Medulla oblongata (tissue), 1 donor: ENCODE data around the gene NPC1.

Experiments used
- DNase-seq: peaks from one replicate; pipeline ENCODE4 v3.0.0-alpha.2; 2015; ENCODE audit errors: extremely low spot score

The NPC1 gene

DNA sequence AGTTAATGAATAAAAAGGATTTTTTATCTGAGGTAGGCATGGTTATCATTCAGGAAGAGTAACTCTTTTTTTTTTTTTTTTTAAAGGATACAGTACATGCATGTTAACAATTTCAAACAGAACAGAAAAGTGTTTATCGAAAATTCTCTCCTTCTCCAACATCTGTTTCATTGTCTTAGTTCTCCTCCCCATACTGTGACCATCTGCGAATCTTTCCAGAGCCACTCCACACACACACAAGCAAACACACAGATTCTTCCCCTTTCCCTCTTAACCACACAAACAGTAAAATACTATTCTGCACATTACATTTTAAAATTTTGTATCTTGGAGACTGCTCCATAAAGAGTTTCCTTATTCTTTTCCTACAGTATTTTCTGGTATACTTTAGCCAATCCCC lies 38.0 kb downstream of the NPC1 start:
- DNase-seq: no peak

DNA sequence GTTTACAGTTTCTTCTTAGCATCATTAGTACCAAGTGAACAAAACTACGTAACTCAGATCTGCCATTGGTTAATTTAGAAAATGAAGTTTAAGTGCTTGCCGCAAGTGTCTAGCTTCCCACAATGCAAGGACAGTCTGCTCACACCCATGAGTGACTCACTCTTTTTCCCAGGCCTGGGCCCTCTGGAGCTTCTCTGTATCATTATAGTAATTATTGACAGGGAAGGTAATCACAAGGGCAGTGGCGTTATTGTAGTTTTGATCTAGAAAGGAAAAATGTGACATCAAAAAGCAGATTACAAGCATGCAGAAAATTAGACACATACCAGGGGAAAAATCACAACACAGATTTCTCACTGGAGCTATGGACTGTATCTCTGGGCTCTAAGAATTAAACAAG lies 38.5 kb downstream of the NPC1 start:
- DNase-seq: no peak

DNA sequence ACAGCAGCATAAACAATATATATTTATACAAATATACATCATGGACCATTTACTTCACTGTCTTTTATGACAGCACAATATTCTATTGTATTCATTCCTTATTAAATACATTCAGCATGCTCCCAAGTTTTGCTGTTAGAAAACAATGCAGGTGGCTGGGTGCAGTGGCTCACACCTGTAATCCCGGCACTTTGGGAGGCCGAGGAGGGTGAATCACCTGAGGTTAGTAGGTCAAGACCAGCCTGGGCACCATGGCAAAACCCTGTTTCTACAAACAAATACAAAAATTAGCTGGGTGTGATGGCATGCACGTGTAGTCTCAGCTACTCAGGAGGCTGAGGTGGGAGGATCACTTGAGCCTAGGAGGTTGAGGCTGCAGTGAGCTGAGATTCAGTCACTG lies 39.0 kb downstream of the NPC1 start:
- DNase-seq: no peak

DNA sequence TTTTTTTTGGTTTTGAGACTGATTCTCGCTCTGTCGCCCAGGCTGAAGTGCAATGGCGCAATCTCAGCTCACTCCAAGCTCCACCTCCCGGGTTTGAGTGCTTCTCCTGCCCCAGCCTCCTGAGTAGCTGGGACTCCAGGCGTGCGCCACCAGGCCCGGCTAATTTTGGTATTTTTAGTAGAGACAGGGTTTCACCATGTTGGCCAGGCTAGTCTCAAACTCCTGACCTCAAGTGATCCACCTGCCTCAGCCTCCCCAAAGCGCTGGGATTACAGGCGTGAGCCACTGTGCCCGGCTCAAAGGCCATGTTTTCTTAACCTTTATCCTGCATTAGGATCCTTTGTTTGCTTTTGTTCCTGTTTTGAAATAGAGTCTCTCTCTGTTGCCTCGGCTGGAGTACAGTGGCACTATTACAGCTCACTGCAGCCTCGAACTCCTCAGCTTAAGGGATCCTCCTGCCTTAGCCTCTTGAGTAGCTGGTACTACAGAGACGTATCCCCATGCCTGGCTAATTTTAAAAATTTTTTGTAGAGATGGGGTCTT lies 41.0 kb downstream of the NPC1 start:
- DNase-seq: no peak

DNA sequence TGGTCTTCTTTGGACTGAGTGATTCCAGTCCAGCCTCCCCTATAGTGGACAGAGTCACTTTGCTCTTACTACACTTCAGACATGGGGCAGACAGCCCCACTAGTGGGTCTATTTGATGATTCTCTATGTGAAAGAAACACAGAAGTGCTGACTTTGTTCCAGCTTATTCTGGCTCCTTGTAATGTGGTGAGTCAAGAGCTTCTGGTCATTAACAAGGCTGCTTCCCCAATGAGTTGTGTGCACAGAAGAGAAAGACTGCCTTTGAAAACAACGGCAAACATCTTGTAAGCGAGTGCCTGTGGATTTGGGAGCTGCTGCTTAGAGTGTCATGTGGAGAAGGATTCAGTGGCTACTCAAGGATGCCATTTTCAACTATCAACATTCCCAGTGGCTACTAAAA lies 43.8 kb downstream of the NPC1 start:
- peak; percentile 46 for DNase-seq

DNA sequence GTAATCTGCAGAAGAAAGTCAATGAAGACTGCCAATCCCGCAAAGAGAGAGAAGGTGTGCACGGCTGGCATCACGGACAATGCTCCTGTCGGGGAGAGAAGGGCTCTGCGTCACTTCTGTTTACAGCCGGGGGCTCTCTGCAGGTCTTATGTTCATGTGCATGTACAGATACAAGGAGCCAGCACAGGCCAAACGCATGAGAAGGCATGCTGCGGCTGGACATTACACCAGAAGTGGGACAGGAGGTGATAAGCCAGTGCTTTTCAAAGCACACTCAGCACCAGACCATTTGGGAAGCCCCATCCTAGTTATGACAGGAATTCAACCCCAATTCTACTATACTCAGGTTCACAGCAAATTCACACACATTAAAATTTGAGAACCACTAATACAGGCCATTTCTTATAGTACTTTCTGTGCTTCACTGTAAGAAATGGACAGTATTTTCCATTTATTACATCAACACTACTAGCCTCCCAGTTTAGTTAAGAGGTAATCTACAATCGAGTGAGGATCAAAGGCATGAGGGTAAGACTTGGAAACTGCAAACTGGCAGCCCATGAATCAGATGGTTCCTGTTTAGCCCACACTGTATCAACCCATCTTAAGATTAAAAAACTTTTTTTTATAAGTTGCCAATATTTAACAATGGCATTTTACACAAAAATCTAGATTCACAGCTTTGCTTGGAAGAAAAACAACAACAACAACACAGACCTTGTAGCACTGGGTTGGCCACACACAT lies 44.8 kb downstream of the NPC1 start:
- no peak for DNase-seq

DNA sequence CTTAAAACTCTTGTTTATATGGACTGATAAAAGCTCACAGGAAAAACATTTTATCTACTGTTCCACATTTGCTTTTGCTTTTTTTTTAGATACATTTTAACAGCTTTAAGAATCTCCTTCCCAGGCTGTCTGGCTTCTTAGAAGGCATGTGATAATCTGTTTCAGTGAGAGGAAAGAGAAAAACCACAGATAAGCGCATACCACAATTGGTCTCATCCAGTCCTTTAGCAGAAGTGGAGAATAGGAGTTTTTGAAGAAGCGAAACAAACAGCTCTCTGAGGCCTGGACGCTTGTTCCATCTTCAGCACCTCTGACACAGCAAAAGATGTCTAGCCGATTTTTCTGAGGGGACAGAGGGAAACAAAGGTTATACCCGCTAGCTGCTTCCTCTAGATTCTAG lies 45.4 kb downstream of the NPC1 start:
- peak; percentile 85 for DNase-seq

DNA sequence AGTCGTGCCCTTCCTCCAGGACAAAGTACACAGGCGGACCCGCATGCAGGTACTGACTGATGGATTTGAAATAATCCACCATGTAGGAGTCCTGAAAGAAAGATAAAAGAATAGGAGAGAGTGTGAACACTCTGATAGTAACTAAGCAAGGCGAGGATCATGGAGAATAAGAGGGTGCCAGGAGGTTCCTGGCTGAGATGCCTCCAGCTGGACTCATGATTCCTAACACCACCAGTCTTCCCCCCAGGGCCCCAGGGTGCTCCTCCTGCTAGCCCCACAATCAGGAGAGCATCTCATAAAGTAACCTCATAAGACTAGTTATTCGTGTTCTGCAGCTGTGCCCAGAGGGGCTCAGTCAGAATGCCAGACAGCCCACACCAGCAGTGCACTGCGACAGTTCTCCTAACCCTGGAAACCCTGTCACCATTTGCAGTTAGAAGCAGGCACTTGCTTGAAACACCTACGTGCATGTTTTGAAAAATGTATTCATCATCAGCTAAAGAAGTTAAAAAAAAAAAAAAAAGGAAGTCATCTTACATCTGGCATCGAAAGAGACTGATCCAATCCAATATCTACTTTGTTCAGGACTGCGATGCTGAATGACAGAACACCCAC lies 46.3 kb downstream of the NPC1 start:
- no peak for DNase-seq

DNA sequence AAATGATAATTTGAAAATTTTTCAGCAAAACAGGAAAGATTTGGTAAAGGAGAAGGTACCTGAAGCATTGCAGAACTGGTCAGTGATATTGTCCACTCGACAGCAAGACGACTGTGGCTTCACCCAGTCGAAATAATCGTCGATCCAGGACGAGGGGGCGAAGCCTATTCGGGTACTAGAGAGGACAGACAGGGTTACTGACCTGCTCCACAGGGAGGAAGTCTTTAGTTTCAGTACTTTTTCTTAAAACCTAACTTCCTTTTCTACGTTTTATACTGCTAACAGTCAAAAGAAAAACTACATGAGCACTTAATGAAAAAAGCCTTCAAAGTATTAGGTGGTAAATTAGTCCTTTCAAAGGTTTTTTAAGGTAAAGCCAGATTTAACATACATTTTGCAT lies 47.0 kb downstream of the NPC1 start:
- DNase-seq: no peak

DNA sequence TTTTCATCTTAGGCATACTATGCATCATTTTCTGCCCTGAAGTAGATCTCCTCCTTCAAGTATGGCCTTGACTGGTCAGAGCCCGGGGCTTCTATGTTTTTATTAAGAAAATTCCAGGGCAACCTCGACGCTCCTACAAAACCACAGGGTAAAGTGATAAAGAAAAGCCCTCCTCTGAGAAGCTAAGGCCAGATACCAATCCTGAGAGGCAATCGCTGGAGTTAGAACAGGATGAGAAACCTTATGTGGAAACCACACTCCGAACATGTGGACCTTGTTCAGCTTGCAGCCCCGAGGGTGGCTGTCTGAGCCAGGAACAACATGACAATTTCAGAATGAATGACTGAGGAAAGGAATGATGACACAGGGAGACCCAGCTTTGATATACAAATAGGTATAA lies 47.4 kb downstream of the NPC1 start:
- DNase-seq: no peak

DNA sequence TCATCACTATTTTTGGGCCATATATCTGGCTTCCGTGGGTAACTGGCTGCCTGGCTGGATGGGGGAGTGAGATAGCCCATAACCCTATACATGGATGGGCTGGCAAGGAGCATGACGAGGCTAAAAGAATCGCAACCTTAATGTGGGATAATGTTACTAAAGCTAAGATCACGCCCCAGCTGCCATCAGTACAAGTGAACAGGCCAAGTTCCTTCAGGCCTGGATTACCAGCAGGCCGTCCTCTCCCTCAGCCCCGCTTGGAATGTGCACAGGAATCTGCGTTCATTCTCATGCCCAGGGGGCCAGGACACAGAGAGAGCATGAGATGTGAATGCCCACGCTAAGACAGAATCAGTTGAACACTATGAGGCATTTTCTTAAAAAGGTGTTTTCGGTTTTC lies 48.3 kb downstream of the NPC1 start:
- DNase-seq: no peak

DNA sequence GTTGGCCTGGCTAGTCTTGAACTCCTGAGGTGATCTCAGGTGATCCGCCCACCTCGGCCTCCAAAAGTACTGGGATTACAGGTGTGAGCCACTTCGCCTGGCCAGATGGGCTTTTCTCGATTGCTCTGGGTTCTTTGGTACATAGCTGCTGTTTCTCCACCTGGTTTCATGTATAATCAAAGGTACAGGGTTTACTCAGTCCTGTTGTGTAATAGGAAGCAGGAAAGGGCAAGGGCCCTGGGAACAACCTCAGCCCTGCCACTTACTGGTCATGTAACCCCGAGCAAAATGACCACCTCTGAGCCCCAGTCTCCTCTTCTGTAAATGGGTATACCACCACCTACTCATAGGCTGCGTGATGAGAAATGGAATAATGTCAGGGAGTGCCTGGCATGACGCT lies 49.0 kb downstream of the NPC1 start:
- no peak for DNase-seq

DNA sequence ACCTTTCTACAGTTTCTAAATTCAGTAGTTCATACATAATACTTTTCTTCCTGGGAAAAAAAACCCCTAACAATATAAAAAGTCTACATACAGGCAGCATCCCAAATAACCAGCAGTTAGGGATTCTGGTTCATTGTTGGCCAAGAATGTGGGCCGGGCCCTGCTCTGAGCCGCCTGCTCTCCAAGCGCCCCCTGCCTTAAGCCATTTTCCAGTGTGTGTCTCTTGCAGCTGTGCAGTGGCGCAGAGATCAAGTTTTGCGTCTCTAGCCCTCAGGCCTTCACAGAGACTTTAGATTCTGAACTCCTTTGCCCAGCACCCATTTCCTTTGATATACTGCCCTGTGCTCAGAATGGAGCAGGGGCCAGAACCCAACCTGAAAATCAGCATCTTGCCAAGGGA lies 50.1 kb downstream of the NPC1 start:
- no peak for DNase-seq

DNA sequence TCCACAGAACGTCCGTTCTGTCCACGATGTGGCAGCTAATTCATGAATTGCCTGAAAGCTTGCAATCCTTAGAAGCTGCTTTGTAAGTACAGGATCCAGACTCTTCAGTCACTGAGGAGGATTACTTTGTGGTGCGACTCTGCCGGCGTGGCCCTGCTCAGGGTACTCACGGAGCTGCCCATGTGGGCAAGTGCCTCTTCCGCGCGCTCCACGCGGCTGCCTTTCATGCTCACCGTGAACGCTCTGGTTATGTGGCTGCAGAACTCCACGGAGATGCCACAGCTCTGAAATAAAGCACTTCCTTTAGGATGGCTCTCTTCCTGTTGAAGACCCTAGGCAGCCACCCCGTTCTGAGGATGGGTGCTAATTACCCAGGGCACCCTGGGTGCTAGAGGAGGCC lies 52.0 kb downstream of the NPC1 start:
- DNase-seq: no peak

DNA sequence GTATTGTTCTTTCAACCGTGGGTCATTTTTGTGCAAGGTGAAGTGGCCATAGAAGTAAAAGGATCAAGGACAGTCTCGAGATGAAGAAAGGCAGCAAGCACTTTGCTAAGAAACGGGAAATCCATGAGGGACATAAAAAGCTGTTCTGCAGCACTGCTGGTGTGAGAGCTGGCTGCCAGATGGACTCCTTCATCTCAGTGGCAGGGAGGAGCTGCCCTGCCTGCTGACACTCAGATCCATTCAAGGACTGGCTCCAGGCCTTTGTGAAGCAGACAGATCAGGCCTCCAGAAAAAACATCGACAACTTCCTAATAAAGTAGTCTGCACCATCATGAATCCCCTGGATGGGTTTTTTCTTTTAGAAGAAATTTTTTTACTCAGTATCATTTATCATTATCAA lies 53.5 kb downstream of the NPC1 start:
- peak; percentile 46 for DNase-seq

DNA sequence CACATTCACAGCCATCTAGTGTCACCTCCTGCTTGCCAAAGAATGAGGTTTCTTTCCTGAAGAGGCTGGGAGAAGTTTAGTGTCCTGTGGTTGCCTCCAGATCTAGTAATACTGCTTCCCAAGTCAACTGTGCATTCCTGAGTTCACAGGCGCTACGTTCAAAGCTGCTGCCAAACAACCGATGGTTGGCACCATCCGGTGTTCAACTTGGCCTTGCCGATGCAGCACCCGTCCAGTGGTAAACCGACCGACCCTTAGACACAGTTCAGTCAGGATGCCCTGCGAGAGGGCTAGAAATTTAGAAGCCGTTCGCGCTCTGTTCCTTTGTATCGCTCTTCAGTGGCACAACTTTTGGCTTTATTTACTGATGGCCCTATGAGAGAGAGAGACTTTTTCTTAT lies 54.4 kb downstream of the NPC1 start:
- no peak for DNase-seq

DNA sequence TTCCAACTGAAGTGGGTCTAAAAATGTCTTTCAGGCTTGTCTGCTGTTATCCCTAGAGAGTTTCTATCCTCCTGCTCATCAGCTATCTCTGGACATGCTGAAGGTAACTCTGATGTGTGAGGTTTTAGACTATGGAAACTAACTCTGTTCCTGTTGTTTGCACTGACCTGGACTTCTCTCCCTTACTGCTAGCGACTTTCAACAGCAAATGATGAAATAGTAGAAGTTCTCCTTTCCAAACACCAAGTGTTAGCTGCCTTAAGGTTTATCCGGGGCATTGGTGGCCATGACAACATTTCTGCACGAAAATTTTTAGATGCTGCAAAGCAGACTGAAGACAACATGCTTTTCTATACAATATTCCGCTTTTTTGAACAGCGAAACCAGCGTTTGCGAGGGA lies 56.1 kb downstream of the NPC1 start:
- DNase-seq: no peak

DNA sequence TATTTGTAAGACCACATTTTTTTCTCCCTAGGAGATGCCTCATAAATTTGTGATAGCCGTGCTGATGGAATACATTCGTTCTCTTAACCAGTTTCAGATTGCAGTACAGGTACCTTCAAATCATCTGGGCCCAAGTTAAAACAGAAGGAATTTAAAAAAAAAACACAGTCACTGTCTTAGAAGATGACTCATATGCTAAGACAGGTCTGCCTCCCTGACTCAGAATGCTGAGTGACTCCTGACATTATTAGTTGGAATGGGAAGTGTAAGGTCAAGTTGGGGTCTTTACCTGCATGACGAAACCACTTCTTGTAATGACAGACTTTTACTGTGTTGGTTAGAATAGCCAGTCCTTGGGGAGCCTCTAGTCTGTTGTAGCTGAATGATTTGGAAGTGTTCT lies 56.7 kb downstream of the NPC1 start:
- DNase-seq: no peak

DNA sequence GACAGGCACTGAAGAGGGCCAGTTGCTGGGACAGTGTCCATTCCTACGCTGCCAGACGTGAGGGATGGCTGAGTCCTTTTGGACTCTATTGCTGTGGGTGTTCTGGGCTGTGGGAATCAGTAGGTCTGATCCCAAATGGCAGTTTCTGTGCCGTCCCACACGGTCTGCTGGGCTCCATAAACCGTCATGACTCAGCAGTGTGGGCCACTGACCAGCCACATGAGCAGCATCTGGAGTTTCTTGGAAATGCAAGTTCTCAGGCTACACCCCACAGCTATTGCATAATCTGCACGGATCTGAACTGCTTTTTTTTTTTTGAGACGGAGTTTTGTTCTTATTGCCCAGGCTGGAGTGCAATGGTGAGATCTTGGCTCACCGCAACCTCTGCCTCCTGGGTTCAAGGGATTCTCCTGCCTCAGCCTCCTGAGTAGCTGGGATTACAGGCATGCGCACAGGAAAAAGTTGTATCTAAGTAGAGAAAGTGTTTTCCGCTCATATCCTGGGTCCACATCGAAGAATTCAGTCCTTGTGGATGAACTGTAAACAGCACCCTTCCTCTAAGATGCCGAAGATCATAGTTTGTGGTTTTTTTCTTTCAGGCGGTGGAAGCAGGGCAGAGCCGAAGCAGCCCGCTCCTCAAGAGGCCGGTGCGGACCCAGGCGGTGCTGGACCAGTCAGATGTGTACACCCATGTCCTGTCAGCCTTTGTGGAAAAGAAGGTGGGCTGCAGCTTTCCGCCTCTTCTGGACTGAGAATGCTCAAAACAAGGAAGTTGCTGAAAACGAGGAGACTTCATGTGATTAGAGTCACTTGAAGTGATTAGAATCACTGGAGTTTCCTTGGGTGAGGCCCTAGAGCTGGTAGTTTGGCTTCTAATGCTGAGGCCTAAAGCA lies 57.5 kb downstream of the NPC1 start:
- peak; percentile 34 for DNase-seq

DNA sequence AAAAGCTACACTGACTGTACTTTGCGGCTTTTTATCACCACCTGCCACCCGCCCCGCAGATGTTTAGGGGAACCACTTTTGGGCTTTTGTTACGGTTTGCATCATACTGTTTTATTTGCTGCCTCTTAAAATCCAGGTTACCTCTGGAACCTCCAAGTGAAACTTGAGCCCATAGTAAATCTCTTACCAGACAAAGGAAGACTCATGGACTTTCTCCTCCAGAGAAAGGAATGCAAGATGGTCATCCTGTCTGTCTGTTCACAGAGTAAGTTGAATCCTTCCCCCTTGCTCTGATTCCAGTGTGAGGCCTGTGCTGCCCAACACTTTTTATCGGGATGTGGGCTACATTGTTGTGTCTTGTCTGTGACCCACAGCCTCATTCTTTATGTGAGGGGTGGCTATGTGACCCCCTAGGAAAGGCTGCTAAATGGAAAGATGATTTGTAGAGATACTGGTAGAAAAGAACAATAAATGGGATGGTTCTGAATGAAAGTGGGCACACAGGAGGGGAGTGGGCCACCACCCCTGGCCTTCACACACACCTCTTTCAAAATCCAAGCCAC lies 59.7 kb downstream of the NPC1 start:
- no peak for DNase-seq

DNA sequence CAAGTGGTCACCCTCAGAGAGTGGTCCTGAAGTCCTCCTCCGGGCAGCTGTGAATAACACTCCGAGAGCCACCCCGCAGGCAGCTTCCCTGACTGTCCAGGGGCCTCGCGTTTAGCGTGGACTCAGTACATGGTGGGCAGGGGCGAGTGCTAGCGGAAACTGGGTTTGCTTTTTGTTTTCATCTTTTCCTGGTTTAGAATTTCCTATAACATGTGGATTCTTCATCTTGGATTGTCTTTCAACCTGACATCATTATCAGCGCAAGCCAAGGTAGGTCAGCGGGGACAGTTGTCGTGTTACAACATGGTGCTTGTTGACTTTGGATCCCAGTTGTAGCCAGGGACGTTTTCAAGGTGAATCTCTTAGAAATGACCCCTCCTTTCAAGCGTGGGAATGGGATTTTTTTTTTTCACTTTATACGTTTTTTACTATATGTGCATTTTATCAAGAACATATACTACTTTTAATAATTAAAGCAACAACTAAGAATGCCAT lies 62.0 kb downstream of the NPC1 start:
- DNase-seq: no peak
